H1 (cell line): ENCODE measurements around the gene RBM26. TPM values are rescaled to one million over a fixed set of nuclear protein-coding genes. Genes with fewer than 3 reads are reported as not detected.

Experiments used
- CTCF ChIA-PET: fragments of 300-600 bp; sonication (Branson Sonifier 250); formaldehyde crosslinking; loops from one replicate; lab custom pipeline; 2021; ENCODE audit not compliant: partially characterized antibody; lab: Charles Lee
- POLR2A ChIA-PET: fragments of 300-600 bp; sonication (Branson Sonifier 250); formaldehyde crosslinking; loops from one replicate; lab custom pipeline; 2021; ENCODE audit warnings: inconsistent platforms; ENCODE audit not compliant: partially characterized antibody; lab: Charles Lee
- DNase-seq, 2 experiments: peaks; one replicate each; pipeline versions ENCODE4 v3.0.0 to v3.0.0-alpha.2; 2010 to 2022; ENCODE audit warnings: low spot score in 2 of 2, low read depth in 1 of 2, mixed read lengths in 1 of 2
- FAIRE-seq: peaks from 2 replicates; lab custom pipeline; 2011; peaks lifted over from hg19 to GRCh38; lab: Jason Lieb, UNC
- H2AFZ ChIP-seq: 2 replicates; pipeline ENCODE4 v1.8.1; 2012; ENCODE audit warnings: low read length, inconsistent platforms
- H2AK5ac ChIP-seq: 2 replicates; pipeline ENCODE4 v1.6.1; 2013; ENCODE audit warnings: low read depth, low read length
- H2BK120ac ChIP-seq: replicated peaks from 2 replicates; pipeline ENCODE3; 2013; ENCODE audit warnings: low read depth, low read length, inconsistent platforms
- H2BK12ac ChIP-seq: 2 replicates; pipeline ENCODE4 v1.6.1; 2013; ENCODE audit warnings: low read depth, low read length
- H2BK15ac ChIP-seq: 2 replicates; pipeline ENCODE4 v1.6.1; 2013; ENCODE audit warnings: low read length
- H2BK20ac ChIP-seq: 2 replicates; pipeline ENCODE4 v1.6.1; 2013; ENCODE audit warnings: low read length
- H2BK5ac ChIP-seq: 2 replicates; pipeline ENCODE4 v1.6.1; 2013; ENCODE audit warnings: low read depth, low read length
- H3K14ac ChIP-seq: 2 replicates; pipeline ENCODE4 v1.6.1; 2013; ENCODE audit warnings: inconsistent platforms; ENCODE audit not compliant: insufficient read length
- H3K18ac ChIP-seq: 2 replicates; pipeline ENCODE4 v1.6.1; 2013; ENCODE audit warnings: low read length; ENCODE audit errors: extremely low read depth
- H3K23ac ChIP-seq: 2 replicates; pipeline ENCODE4 v1.6.1; 2013; ENCODE audit warnings: inconsistent platforms; ENCODE audit not compliant: insufficient read length
- H3K23me2 ChIP-seq: 2 replicates; pipeline ENCODE4 v1.6.1; 2013; ENCODE audit warnings: low read depth, low read length
- H3K27ac ChIP-seq: 2 replicates; pipeline ENCODE4 v1.6.1; 2011; ENCODE audit warnings: low read depth, low read length, inconsistent platforms
- H3K27me3 ChIP-seq, 4 experiments: replicated peaks in 1 of 4; 1 replicate in 1 of 4; 2 replicates in 3 of 4; pipeline versions ENCODE4 v1.6.1 to v1.8.1; 2011 to 2013; ENCODE audit warnings: low read length in 3 of 4, mild to moderate bottlenecking in 3 of 4, inconsistent platforms in 2 of 4, mixed read lengths in 2 of 4, moderate library complexity in 1 of 4; ENCODE audit not compliant: control insufficient read depth in 3 of 4, insufficient read depth in 3 of 4; ENCODE audit errors: extremely low read depth in 1 of 4
- H3K36me3 ChIP-seq, 4 experiments: 2 replicates each; pipeline versions ENCODE4 v1.6.1 to v1.8.1; 2011 to 2013; ENCODE audit warnings: mild to moderate bottlenecking in 4 of 4, low read length in 3 of 4, moderate library complexity in 2 of 4, control low read depth in 1 of 4, inconsistent platforms in 1 of 4; ENCODE audit not compliant: insufficient read depth in 4 of 4, control insufficient read depth in 2 of 4
- H3K4ac ChIP-seq: replicated peaks from 2 replicates; pipeline ENCODE3; 2013; ENCODE audit warnings: low read length, low read depth, mixed read lengths, inconsistent platforms; ENCODE audit not compliant: insufficient read length
- H3K4me1 ChIP-seq, 4 experiments: replicated peaks in 1 of 4; 1 replicate in 1 of 4; 2 replicates in 3 of 4; pipeline versions ENCODE4 v1.6.1 to v1.8.1; 2011 to 2013; ENCODE audit warnings: low read length in 3 of 4, inconsistent platforms in 2 of 4, mixed read lengths in 1 of 4; ENCODE audit not compliant: insufficient read depth in 4 of 4, control insufficient read depth in 3 of 4
- H3K4me2 ChIP-seq, 2 experiments: 2 replicates each; pipeline versions ENCODE4 v1.6.1 to v1.8.1; 2011 to 2013; ENCODE audit warnings: low read depth in 2 of 2, low read length in 2 of 2, control low read depth in 1 of 2, inconsistent platforms in 1 of 2, mild to moderate bottlenecking in 1 of 2; ENCODE audit not compliant: insufficient read depth in 1 of 2
- H3K4me3 ChIP-seq, 4 experiments: fragments of 200-600, 300-600 bp in 1 of 4; sonication (generic), shearing (Covaris generic), sonication (Bioruptor Twin) in 1 of 4; 2 replicates each; pipeline versions ENCODE4 v1.5.1 to v1.8.1; 2011 to 2016; ENCODE audit warnings: low read length in 4 of 4, low read depth in 3 of 4, control low read depth in 2 of 4, inconsistent platforms in 2 of 4, mild to moderate bottlenecking in 2 of 4, mixed read lengths in 1 of 4, moderate library complexity in 1 of 4; ENCODE audit not compliant: insufficient read depth in 2 of 4; ENCODE audit errors: extremely low read depth in 1 of 4
- H3K56ac ChIP-seq: replicated peaks from 2 replicates; pipeline ENCODE3; 2013; ENCODE audit warnings: low read depth, mild to moderate bottlenecking, mixed read lengths, low read length, inconsistent platforms; ENCODE audit not compliant: insufficient read length
- H3K79me1 ChIP-seq: 2 replicates; pipeline ENCODE4 v1.6.1; 2013; ENCODE audit warnings: low read depth, low read length, control low read depth
- H3K79me2 ChIP-seq, 2 experiments: 2 replicates each; pipeline versions ENCODE4 v1.6.1 to v1.8.1; 2012 to 2013; ENCODE audit warnings: low read length in 2 of 2, mild to moderate bottlenecking in 2 of 2, inconsistent platforms in 1 of 2; ENCODE audit not compliant: insufficient read depth in 2 of 2, control insufficient read depth in 1 of 2
- H3K9ac ChIP-seq, 4 experiments: replicated peaks in 1 of 4; 1 replicate in 1 of 4; 2 replicates in 3 of 4; pipeline versions ENCODE4 v1.6.1 to v1.8.1; 2011 to 2013; ENCODE audit warnings: low read depth in 3 of 4, low read length in 3 of 4, control low read depth in 2 of 4, mild to moderate bottlenecking in 2 of 4, moderate library complexity in 2 of 4, inconsistent platforms in 1 of 4; ENCODE audit errors: extremely low read depth in 1 of 4
- H3K9me3 ChIP-seq, 2 experiments: 2 replicates each; pipeline versions ENCODE4 v1.6.1 to v1.8.1; 2012 to 2013; ENCODE audit warnings: mild to moderate bottlenecking in 2 of 2, moderate library complexity in 2 of 2, control low read depth in 1 of 2, inconsistent platforms in 1 of 2, low read depth in 1 of 2, low read length in 1 of 2, mixed read lengths in 1 of 2; ENCODE audit not compliant: insufficient read depth in 2 of 2
- H4K20me1 ChIP-seq, 2 experiments: replicated peaks in 1 of 2; 2 replicates each; pipeline versions ENCODE3 to v1.8.1; 2011 to 2013; ENCODE audit warnings: inconsistent platforms in 2 of 2, low read length in 2 of 2, mild to moderate bottlenecking in 1 of 2; ENCODE audit not compliant: insufficient read depth in 2 of 2, control insufficient read depth in 1 of 2
- H4K5ac ChIP-seq: 2 replicates; pipeline ENCODE4 v1.6.1; 2013; ENCODE audit warnings: low read length, low read depth, mixed read lengths, inconsistent platforms; ENCODE audit not compliant: insufficient read length
- H4K8ac ChIP-seq: 2 replicates; pipeline ENCODE4 v1.8.0; 2013; ENCODE audit warnings: mild to moderate bottlenecking, moderate library complexity, low read length, inconsistent platforms; ENCODE audit not compliant: insufficient read depth; ENCODE audit errors: extremely low read depth
- H4K91ac ChIP-seq: replicated peaks from 2 replicates; pipeline ENCODE3; 2013; ENCODE audit warnings: low read length, mixed read lengths, inconsistent platforms; ENCODE audit not compliant: insufficient read length
- CTBP2 ChIP-seq: IDR thresholded peaks from 2 replicates; pipeline ENCODE4 v1.7.0; 2011; ENCODE audit warnings: borderline replicate concordance, mild to moderate bottlenecking, moderate library complexity, mixed read lengths, low read length; ENCODE audit not compliant: insufficient read depth, insufficient read length
- FOSL1 ChIP-seq: IDR thresholded peaks from 2 replicates; pipeline ENCODE4 v1.6.1; 2011; ENCODE audit warnings: mild to moderate bottlenecking, low read depth, low read length, moderate library complexity; ENCODE audit not compliant: insufficient read depth
- HDAC2 ChIP-seq, 2 experiments: fragments of 300-600 bp in 1 of 2; sonication (generic) in 1 of 2; IDR thresholded peaks; 2 replicates each; pipeline ENCODE4 v1.6.1; 2011 to 2012; ENCODE audit warnings: low read depth in 2 of 2, low read length in 2 of 2, mild to moderate bottlenecking in 2 of 2, moderate library complexity in 2 of 2, borderline replicate concordance in 1 of 2, inconsistent platforms in 1 of 2
- MAFK ChIP-seq: IDR thresholded peaks from 2 replicates; pipeline ENCODE4 v1.6.1; 2012; ENCODE audit warnings: low read depth, mild to moderate bottlenecking, improper control_type of control experiment, low read length
- RFX5 ChIP-seq: IDR thresholded peaks from 2 replicates; pipeline ENCODE4 v1.6.1; 2011; ENCODE audit warnings: low read depth, low read length, improper control_type of control experiment, borderline replicate concordance
- RXRA ChIP-seq: IDR thresholded peaks from 2 replicates; pipeline ENCODE4 v1.6.1; 2011; ENCODE audit warnings: low read depth, mild to moderate bottlenecking, low read length, moderate library complexity; ENCODE audit not compliant: insufficient read depth
- TCF12 ChIP-seq: IDR thresholded peaks from 2 replicates; pipeline ENCODE4 v1.6.1; 2011; ENCODE audit warnings: low read depth, mild to moderate bottlenecking, low read length
- WGBS, 2 experiments: shearing (Covaris generic) in 1 of 2; methylation state at CpG; one replicate each; pipeline versions ENCODE4 v1.1.6 to v1.1.7; 2013 to 2015; ENCODE audit warnings: low lambda C conversion rate in 2 of 2, mixed read lengths in 2 of 2, inconsistent platforms in 1 of 2, low coverage in 1 of 2, missing lambda C conversion rate in 1 of 2; ENCODE audit not compliant: insufficient replicate concordance in 2 of 2, insufficient coverage in 1 of 2, insufficient read length in 1 of 2; ENCODE audit errors: extremely low coverage in 1 of 2, missing lambda C conversion rate in 1 of 2; 5-methylcytosine and 5-hydroxymethylcytosine counted together
- polyA plus RNA-seq, 7 experiments: library from polyadenylated mRNA; depleted of rRNA in 3 of 7; stranded (reverse) in 5 of 7; unstranded in 2 of 7; fragments of >200 nt in 5 of 7; fragments of 200-250 nt in 2 of 7; gene quantifications; 1 replicate in 5 of 7; 2 replicates in 1 of 7; 4 replicates in 1 of 7; pipeline versions ENCODE4 v1.2.1 to v1.2.3, GENCODE V29; 2011 to 2013; ENCODE audit warnings: missing spikeins in 2 of 7, mixed read lengths in 2 of 7
- total RNA-seq: library from RNA; stranded (reverse); fragmentation: NEBNext Ultra II Directional; extraction: Animal tissue kit (Norgen Biotek cat#: 25700); gene quantifications from 2 replicates; pipeline ENCODE4 v1.2.1, GENCODE V29; 2021
- TF ChIP-seq, protein P1 (sequence below): IDR thresholded peaks from 2 replicates; pipeline ENCODE4 v1.6.1; 2012; ENCODE audit warnings: inconsistent platforms
- TF ChIP-seq, protein P2 (sequence below): IDR thresholded peaks from 2 replicates; pipeline ENCODE4 v1.6.1; 2011; ENCODE audit warnings: low read depth, mild to moderate bottlenecking, low read length; ENCODE audit not compliant: insufficient read depth
- TF ChIP-seq, protein P3 (sequence below): IDR thresholded peaks from 2 replicates; pipeline ENCODE4 v1.6.1; 2012; ENCODE audit warnings: inconsistent platforms

The RBM26 gene
- total and polyA plus RNA-seq, 2 of the 8 experiments (the other 6 are each of a cell fraction or from before 2014, with no cell fraction given) = 20.3 to 65.5 TPM

DNA sequence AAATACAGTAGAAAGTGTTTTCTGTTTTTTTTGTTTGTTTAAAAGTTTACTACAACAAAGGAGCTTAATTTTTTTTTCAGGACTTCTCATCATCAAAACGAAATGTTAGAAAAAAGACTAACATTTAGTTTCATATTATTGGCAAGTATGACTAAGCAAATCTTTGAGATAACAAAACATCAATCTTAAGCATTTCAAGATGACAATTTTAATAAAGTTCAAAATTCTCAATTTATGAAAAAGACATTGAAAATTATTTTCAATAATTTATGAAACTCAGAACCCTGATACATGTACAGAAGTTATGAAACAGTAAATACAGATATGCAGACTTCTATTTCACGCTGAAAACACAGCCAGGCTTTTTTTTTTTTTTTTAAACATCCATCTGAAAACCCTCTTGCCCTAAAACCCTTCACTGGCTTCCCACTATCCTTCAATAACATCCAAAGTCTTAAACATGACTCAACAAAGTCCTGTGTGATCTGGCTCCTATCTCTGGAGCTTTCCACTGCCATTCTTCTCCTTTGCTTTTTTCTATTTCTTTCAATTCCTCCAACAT lies 3.9 kb downstream of the RBM26 start:
- ChIA-PET POLR2A (interaction anchor here (0.6 to 1.6 kb wide), 4 partner anchors 8 to 312 kb away, joined by 3 to 5 read pairs (median 4); no protein-coding TSS in a partner anchor), CTCF (interaction anchor here (1.2 kb wide), 1 partner anchor 11 kb away, joined by 5 read pairs; no protein-coding TSS in a partner anchor)
- Histone ChIP-seq H3K9ac (no peak overlapping the region), H3K79me2 (peaks cover 41 to 94% of the 10 kb centered on the region in 2 experiments), H3K27me3 (no peaks in the 10 kb centered on the region), H3K36me3 (peaks cover 0 to 18% (median 4%) of the 10 kb centered on the region in 4 experiments; a peak in 5 of 8 replicates), H2BK120ac (no peak overlapping the region), H3K4me1 (peaks cover 0 to 8% (median 2%) of the 10 kb centered on the region in 4 experiments; a peak in 4 of 7 replicates), H3K23ac (no peak overlapping the region), H3K4me3 (peak overlapping the region in 1 of 4 experiments; percentile 99; a peak in 2 of 8 replicates), H3K56ac (no peak overlapping the region), H4K91ac (no peak overlapping the region), H3K18ac (no peak overlapping the region), H3K79me1 (no peaks in the 10 kb centered on the region), H3K14ac (no peak overlapping the region), H2BK15ac (no peak overlapping the region), H2BK5ac (no peak overlapping the region), H4K8ac (no peak overlapping the region), H2BK20ac (no peak overlapping the region), H2AK5ac (no peak overlapping the region), H3K23me2 (peaks cover 7% of the 10 kb centered on the region), H3K27ac (no peak overlapping the region), H2AFZ (no peak overlapping the region), H3K9me3 (no peaks in the 10 kb centered on the region), H4K20me1 (peaks cover 10 to 13% of the 10 kb centered on the region in 2 experiments), H3K4me2 (peak overlapping the region in 1 of 2 experiments; percentile 68; a peak in 1 of 4 replicates), H4K5ac (no peak overlapping the region), H2BK12ac (no peak overlapping the region), H3K4ac (no peak overlapping the region)
- 77% methylated on average over 2 of the region's 2 CpGs; no CpG with 5 or more reads in 1 of the 2 experiments for WGBS, 2 experiments
- DNase-seq (no peak), FAIRE-seq (no peak)
- no peak for TF ChIP-seq TCF12
- no peak for TF ChIP-seq CTBP2
- TF ChIP-seq FOSL1 = no peak
- TF ChIP-seq, protein P1, sequence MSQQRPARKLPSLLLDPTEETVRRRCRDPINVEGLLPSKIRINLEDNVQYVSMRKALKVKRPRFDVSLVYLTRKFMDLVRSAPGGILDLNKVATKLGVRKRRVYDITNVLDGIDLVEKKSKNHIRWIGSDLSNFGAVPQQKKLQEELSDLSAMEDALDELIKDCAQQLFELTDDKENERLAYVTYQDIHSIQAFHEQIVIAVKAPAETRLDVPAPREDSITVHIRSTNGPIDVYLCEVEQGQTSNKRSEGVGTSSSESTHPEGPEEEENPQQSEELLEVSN = no peak
- TF ChIP-seq, protein P2, sequence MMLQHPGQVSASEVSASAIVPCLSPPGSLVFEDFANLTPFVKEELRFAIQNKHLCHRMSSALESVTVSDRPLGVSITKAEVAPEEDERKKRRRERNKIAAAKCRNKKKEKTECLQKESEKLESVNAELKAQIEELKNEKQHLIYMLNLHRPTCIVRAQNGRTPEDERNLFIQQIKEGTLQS = no peak
- no peak for TF ChIP-seq MAFK
- no peak for TF ChIP-seq RXRA
- TF ChIP-seq HDAC2 (IDR thresholded peaks at IDR 0.05; ENCODE audit: borderline replicate concordance in 1 of 2, low read depth in 2 of 2, low read length in 2 of 2) = no peak
- TF ChIP-seq, protein P3, sequence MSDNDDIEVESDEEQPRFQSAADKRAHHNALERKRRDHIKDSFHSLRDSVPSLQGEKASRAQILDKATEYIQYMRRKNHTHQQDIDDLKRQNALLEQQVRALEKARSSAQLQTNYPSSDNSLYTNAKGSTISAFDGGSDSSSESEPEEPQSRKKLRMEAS = no peak
- no peak for TF ChIP-seq RFX5
